NCI-H2029 treated with DMSO at 0.1 percent for 48 hours (cell line): ENCODE measurements around the gene RPRD1A.
A peak's percentile ranks its signal among the peaks of the same experiment; 100 is the strongest.
"Not testable (repeated sequence)": the region's sequence is repeated elsewhere in the genome, so short reads cannot be mapped to it uniquely, and the experiment has no call there.

Source experiments
- DNase-seq: peaks from one replicate; lab custom pipeline; 2025; lab: John Stamatoyannopoulos, UW

RPRD1A gene

DNA sequence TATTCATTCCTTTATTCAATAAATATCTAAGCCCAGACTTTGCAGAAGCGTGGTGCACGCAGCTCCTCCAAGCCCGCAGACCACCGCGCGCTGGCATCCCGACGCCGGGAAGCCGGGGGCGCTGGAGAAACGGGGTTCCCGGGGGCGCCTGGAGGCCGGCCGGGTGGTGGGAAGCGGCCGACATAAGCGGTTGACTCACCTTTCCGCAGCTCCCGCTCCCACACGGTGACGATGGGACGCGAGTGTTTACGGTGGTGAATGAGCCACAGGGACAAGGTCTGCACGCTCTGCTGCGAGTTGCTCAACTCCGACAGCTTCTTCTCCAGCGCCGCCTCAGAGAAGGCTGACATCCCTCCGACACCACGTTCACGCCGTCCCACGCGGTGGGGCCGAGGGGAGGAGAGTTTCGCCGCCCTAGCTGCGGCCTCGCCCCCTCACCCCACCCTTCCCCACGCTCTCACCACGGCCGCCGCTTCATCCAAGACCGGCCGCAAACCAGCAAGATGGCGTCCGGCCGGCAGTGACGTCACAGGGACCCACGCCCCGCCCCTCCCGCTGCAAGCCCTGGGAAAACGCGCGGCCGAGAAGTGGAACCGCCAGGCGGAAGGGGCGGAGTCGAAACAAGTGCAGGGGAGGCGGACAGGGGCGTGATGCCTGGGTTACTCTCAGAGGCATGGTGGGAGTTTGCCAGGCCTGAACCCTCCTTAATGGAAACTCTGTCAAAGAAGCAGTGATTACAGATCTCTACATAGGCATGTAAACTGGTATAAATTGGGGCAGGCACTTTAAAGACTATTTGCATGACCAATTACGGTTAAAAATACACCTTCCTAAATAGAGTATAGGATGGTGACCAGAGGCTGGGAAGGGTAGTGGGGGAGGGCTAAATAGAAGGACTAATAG lies at the start of gene RPRD1A:
RPRD1A (minus strand) TSS at position 505 of the 903 bp plus-strand sequence; CDS start at position 350, 155 bp downstream.
- peak; percentile 73 for DNase-seq

GRCh38 chr18:36116771-36117170 lies 49.4 kb upstream of the RPRD1A start:
- DNase-seq = not testable (repeated sequence)

DNA sequence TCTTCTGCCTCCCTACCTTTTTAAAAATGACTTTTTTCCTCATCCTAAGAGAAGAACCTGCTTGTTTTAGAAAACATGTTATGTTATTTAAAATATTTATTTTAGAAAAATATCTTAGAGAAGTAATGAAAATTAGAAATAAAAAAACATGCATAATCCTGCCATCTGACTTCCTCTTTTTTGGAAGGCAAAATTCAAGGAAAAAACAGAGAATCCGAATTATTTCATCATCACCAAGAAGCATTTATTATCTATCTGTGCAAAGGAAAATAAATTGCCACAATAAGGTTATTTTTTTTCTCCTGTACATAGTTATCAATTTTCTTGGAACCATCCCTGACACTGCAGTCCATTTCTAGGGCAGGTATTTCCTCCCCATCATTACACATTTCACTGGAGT lies 47.4 kb upstream of the RPRD1A start:
- DNase-seq = no peak

DNA sequence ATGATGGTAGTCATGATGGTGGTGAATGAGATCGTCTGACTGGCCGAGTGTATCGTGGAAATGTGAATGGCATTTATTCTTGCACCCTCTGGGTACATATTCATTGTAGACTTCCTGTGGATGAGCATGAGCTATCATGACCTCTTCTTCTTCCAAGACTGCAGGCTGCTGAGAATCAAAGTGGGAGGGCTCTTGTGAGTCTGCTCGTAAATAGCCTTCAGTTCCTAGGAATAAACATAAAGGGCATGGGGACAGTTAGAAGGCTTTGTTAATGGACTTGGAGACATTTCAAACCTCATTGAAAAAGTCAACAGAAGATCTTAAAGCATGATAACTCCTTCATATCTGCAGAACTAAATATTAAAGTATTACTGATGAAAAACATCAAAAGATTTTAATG lies 46.9 kb upstream of the RPRD1A start:
- DNase-seq = no peak

DNA sequence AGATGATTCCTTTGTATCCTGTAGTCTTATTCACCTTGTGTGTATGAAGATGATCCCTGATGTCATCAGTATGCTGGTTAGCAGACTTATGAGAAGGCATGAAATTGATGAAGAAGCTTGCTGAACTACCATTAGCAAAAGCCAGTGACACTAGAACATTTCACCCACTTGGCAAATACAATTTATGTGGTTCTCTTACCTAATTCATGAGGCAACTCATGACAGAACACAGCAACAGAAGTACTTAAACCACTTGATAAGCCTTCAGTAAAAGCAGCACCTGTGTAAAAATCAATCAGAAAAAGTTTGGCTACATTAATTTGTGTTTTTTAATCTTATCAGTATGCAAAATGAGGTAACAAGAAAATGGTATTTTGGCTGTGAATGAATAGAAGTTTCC lies 44.9 kb upstream of the RPRD1A start:
- DNase-seq = no peak

DNA sequence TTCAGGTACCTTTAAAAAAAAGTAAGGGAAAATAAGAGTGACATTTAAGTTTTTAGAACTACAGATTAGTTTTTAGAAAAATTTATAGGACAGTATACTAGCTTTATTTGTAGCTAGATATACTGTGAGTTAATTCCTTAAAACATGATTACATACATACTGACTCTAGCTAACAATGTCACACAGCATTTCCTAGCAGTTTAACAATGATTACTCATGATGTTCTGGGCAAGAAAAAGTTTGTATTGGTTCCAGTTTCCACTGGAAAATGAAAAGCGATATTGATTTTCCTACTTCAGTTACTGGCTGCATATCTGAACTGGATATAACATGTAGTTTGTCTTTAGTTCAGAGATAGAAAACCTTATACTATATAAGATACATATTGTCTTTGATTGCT lies 42.4 kb upstream of the RPRD1A start:
- no peak for DNase-seq

- DNase-seq = no peak
Observed at GRCh38 chr18:36108601-36109000, 41.2 kb upstream of the RPRD1A start.

GRCh38 chr18:36108196-36108595 lies 40.8 kb upstream of the RPRD1A start:
- DNase-seq = no peak

DNA sequence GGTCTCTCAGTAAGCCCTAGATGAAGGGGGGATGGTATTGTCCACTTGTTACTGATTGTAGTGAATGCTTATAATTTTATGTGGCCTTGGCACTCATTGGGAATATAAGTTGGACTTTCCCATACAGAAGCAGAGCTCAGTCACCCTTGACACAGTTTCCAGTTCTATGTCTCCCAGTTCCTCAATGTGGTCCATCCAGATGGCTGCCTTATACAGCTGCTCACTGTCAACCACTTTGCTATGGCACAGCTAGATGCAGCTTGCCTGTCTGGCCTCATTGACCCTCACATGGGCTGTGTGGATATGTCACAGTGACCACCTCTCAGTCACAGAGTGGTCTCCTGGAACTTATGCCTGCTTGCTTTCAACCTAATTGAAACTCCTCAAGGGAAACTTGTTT lies 40.1 kb upstream of the RPRD1A start:
- DNase-seq = no peak

DNA sequence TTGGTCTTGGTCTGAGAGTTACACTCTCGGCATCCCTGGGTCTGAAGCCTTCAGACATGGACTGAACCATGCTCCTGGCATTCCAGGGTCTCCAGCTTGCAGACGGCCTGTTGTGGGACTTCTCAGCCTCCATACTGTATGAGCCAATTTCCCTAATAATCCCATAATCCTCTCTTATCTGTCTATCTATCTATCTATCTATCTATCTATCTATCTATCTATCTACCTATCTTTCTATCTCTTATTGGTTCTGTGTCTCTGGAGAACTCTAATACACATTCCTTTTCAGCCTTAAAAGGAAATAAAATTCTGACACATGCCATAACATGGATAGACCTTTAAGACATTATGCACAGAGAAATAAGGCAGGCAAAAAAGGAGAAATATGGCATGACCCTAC lies 37.4 kb upstream of the RPRD1A start:
- DNase-seq = no peak

DNA sequence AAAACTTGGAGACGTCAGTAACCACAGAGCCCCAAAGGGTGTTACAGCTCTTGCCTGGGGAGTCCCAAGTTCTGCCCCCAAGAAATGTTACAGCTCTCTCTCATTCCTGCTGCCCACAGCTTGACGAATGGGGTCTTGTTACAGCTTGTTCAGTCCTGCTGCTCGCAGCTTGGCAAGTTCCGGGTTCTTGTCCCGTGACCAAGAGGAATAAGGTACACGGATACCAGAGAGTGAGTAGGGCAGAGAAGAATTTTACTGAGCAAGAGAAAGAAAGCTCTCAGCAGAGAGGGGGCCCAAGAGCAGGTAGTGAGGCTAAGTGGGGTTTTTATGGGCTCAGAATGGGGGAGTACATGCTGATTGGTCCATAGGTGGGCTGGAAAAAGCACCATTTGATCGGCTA lies 34.6 kb upstream of the RPRD1A start:
- DNase-seq = no peak

DNA sequence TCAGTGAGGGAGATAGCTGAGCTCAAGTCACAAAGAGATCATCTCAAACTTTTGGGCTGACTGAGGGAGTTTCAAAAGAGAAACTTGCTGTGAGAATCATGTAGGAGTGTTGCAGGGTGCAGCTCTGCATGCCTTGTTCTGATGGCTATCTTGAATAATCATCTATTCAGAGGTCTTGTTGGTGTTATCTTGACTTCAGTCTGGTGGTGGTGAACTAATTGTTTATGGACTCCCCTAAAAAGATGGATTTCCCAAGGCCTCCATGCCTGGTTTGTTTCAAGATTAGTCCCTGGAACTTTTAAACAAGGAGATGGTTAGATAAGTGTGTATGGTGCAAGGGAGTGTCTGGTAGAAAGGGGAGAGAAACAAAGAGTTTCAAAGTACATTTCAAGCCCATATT lies 32.0 kb upstream of the RPRD1A start:
- DNase-seq = no peak

- no peak for DNase-seq
Observed at GRCh38 chr18:36096955-36097354, 29.6 kb upstream of the RPRD1A start.

- peak; percentile 28 for DNase-seq
Observed at GRCh38 chr18:36095936-36096519, 28.7 kb upstream of the RPRD1A start.

GRCh38 chr18:36094431-36094830 lies 27.1 kb upstream of the RPRD1A start:
- no peak for DNase-seq

DNA sequence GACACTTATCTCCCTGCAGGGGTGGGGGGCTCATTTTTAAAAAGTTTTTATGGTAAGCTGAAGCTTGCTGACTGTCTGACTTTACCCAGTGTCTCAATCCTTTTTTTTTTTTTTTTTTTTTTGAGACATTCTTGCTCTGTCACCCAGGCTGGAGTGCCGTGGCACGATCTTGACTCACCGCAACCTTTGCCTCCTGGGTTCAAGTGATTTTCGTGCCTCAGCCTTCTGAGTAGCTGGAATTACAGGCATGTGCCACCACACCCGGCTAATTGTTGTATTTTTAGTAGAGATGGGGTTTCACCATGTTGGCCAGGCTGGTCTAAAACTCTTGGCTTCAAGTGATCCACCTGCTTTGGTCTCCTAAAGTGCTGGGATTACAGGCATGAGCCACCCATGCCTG lies 24.8 kb upstream of the RPRD1A start:
- not testable (repeated sequence) for DNase-seq

DNA sequence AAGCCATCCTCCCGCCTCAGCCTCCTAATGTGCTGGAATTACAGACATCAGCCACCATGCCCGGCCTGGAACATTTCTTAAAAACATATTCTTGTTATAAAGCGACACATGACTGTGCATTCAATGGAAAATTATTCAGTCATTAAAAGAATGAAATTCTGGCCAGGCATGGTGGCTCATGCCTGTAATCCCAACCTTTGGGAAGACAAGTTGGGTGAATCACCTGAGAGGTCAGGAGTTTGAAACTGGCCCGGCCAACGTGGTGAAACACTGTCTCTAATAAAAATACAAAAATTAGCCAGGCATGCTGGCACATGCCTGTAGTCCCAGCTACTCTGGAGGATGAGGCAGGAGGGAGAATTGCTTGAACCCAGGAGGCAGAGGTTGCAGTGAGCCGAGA lies 21.6 kb upstream of the RPRD1A start:
- DNase-seq = no peak

DNA sequence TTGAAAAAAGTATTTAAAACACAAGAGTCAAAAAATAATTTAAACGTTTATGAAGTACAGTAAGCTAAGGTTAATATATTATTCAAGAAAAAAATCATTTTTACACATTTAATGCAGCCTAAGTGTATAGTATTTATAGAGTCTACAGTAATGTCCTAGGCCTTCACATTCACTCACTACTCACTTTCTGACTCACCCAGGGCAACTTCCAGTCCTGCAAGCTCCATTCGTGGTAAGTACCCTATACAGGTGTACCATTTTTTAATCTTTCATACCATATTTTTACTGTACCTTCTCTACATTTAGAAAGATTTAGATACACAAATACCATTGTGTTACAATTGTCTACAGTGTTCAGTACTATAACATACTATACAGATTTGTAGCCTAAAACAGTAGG lies 20.9 kb upstream of the RPRD1A start:
- DNase-seq = no peak

DNA sequence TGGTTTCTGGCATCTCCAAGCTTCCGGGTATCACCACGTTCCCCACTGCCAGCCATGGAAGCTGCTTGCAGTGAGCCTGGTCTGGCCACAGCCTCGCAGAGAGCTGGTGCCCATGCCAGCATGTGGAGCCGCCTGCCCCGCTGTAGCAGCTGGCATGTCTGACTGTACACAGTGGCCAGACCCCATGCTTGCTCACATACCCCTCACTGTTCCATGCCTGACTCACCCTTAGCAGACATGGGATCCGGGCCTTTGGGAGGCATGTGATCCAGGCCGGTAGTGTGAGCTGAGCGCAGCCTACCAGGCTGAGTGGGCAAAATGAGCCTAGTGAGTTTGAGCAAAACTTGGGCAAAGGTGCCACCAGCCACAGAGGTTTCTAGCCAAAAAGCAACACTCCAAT lies 18.8 kb upstream of the RPRD1A start:
- no peak for DNase-seq

DNA sequence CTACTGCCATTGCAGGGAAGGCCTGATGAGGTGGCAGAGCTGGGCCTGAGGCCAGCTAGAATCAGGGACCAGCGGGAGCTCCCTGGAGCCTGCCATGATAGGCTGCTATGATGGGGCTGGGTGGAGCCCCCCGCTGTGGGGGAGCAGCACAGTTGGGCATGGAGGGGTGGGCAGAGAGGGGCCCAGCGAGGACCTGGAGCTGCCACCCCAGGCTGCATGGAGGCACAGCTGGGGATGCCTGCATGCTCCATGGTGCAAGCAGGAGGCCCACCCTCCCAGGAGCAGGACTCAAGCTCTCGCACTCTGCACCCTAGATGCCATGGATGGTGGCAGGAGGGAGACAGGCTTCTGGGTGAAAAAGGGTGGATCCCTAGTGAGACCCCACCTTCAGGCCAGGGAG lies 17.8 kb upstream of the RPRD1A start:
- no peak for DNase-seq

DNA sequence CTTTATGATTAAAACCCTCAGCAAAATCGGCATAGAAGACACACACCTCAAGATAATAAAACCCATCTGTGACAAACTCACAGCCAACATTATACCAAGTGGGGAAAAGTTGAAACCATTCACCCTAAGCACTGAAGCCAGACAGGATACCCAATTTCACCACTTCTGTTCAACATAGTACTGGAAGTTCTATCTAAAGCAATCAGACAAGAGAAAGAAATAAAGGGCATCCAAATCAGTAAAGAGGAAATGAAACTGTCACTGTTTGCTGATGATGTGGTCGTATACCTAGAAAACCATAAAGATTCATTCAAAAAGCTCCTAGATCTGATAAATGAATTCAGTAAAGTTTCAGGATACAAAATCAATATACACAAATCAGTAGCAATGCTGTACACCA lies 16.4 kb upstream of the RPRD1A start:
- DNase-seq = no peak

DNA sequence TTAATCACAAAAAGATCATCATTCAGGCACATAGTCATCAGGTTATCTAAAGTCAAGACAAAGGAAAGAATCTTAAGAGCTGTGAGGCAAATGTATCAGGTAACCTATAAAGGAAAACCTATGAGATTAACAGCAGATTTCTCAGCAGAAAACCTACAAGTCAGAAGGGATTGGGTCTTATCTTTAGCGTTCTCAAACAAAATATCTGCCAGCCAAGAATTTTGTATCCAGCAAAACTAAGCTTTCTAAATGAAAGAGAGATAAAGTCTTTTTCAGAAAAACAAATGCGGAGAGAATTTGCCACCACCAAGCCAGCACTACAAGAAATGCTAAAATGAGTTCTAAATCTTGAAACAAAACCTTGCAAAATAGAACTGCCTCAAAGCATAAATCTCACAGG lies 13.8 kb upstream of the RPRD1A start:
- DNase-seq = not testable (repeated sequence)

DNA sequence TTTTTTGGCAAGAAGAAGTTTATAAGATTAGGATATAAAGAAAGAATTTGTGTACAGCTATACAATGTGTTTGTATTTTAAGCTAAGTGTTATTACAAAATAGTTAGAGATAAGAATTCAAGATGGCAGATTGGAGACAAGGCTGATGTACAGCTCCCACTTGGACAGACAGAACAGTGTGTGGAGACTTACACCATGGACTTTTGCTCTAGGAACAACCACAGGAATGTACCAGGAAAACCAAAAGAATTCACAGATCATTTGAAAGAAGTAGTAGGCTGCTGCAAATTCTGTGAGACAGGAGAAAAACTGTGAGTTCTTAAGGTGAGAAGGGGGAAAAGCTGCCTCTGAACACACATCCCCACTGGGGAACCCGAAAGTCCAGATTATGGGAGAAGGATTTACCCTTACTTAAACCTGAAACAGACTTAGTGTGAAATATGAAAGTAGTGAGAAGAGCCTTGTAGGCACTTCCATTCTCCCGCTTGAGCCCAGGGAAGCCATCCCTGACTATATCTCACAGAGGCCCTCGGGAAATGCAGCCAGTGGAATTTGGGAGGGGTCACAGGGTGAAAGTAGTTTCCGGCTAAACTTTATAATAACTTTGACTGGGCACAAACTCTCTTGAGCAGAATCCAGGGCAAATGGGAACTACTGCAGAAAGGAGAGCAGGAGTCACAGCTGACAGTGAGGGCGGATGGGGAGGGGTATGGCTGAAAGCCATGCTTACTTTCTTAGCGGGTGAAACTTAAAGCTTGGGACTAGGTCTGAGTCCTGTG lies 11.6 kb upstream of the RPRD1A start:
- no peak for DNase-seq
